Measurements from ENCODE around the gene LCN6.

The LCN6 gene

GRCh38 chr9:136733611-136734010, 14.7 kb downstream of the LCN6 start:
- no peaks in the 10 kb centered on the region for H3K27me3 ChIP-seq (ENCODE audit: control insufficient read depth, insufficient read depth, low read length)
- H3K4me3 ChIP-seq (ENCODE audit: low read length) = no peak overlapping the region
- no peaks in the 10 kb centered on the region for H3K9me3 ChIP-seq (ENCODE audit: control insufficient read depth, low read length)
- no peak overlapping the region for H3K9ac ChIP-seq (ENCODE audit: low read length)
- no peaks in the 10 kb centered on the region for H3K36me3 ChIP-seq (ENCODE audit: control insufficient read depth, insufficient read depth, low read length)
- peaks cover 5% of the 10 kb centered on the region for H3K4me1 ChIP-seq (ENCODE audit: control insufficient read depth, insufficient read depth, low read length)

- H3K9me3 ChIP-seq (ENCODE audit: control insufficient read depth, low read length) = no peaks in the 10 kb centered on the region
- peaks cover 5% of the 10 kb centered on the region for H3K4me1 ChIP-seq (ENCODE audit: control insufficient read depth, insufficient read depth, low read length)
- no peak overlapping the region for H3K9ac ChIP-seq (ENCODE audit: low read length)
- no peak overlapping the region for H3K4me3 ChIP-seq (ENCODE audit: low read length)
- no peaks in the 10 kb centered on the region for H3K36me3 ChIP-seq (ENCODE audit: control insufficient read depth, insufficient read depth, low read length)
- H3K27me3 ChIP-seq (ENCODE audit: control insufficient read depth, insufficient read depth, low read length) = no peaks in the 10 kb centered on the region
These were observed 15.7 kb downstream of the LCN6 start for GRCh38 chr9:136732444-136733178.

GRCh38 chr9:136729926-136730325, 18.4 kb downstream of the LCN6 start:
- H3K9ac ChIP-seq (ENCODE audit: low read length) = no peak overlapping the region
- H3K4me3 ChIP-seq (ENCODE audit: low read length) = no peak overlapping the region
- H3K27me3 ChIP-seq (ENCODE audit: control insufficient read depth, insufficient read depth, low read length) = no peaks in the 10 kb centered on the region
- peaks cover 28% of the 10 kb centered on the region for H3K4me1 ChIP-seq (ENCODE audit: control insufficient read depth, insufficient read depth, low read length)
- no peaks in the 10 kb centered on the region for H3K9me3 ChIP-seq (ENCODE audit: control insufficient read depth, low read length)
- H3K36me3 ChIP-seq (ENCODE audit: control insufficient read depth, insufficient read depth, low read length) = peaks cover 14% of the 10 kb centered on the region

- peaks cover 14% of the 10 kb centered on the region for H3K36me3 ChIP-seq (ENCODE audit: control insufficient read depth, insufficient read depth, low read length)
- no peak overlapping the region for H3K4me3 ChIP-seq (ENCODE audit: low read length)
- peak overlapping the region; percentile 61 for H3K9ac ChIP-seq (ENCODE audit: low read length)
- H3K4me1 ChIP-seq (ENCODE audit: control insufficient read depth, insufficient read depth, low read length) = peaks cover 28% of the 10 kb centered on the region
- no peaks in the 10 kb centered on the region for H3K9me3 ChIP-seq (ENCODE audit: control insufficient read depth, low read length)
- H3K27me3 ChIP-seq (ENCODE audit: control insufficient read depth, insufficient read depth, low read length) = no peaks in the 10 kb centered on the region
These were observed 19.2 kb downstream of the LCN6 start for GRCh38 chr9:136729144-136729543.

GRCh38 chr9:136728548-136729123, 19.7 kb downstream of the LCN6 start:
- no peaks in the 10 kb centered on the region for H3K9me3 ChIP-seq (ENCODE audit: control insufficient read depth, low read length)
- H3K4me3 ChIP-seq (ENCODE audit: low read length) = peak overlapping the region; percentile 60
- peaks cover 15% of the 10 kb centered on the region for H3K36me3 ChIP-seq (ENCODE audit: control insufficient read depth, insufficient read depth, low read length)
- peak overlapping the region; percentile 61 for H3K9ac ChIP-seq (ENCODE audit: low read length)
- H3K27me3 ChIP-seq (ENCODE audit: control insufficient read depth, insufficient read depth, low read length) = no peaks in the 10 kb centered on the region
- H3K4me1 ChIP-seq (ENCODE audit: control insufficient read depth, insufficient read depth, low read length) = peaks cover 28% of the 10 kb centered on the region

GRCh38 chr9:136728080-136728547, 20.2 kb downstream of the LCN6 start:
- H3K27me3 ChIP-seq (ENCODE audit: control insufficient read depth, insufficient read depth, low read length) = no peaks in the 10 kb centered on the region
- peaks cover 20% of the 10 kb centered on the region for H3K36me3 ChIP-seq (ENCODE audit: control insufficient read depth, insufficient read depth, low read length)
- H3K9me3 ChIP-seq (ENCODE audit: control insufficient read depth, low read length) = no peaks in the 10 kb centered on the region
- peaks cover 28% of the 10 kb centered on the region for H3K4me1 ChIP-seq (ENCODE audit: control insufficient read depth, insufficient read depth, low read length)
- H3K4me3 ChIP-seq (ENCODE audit: low read length) = peak overlapping the region; percentile 98
- H3K9ac ChIP-seq (ENCODE audit: low read length) = peak overlapping the region; percentile 89

GRCh38 chr9:136726631-136727191, 21.6 kb downstream of the LCN6 start:
- H3K36me3 ChIP-seq (ENCODE audit: control insufficient read depth, insufficient read depth, low read length) = peaks cover 25% of the 10 kb centered on the region
- no peaks in the 10 kb centered on the region for H3K27me3 ChIP-seq (ENCODE audit: control insufficient read depth, insufficient read depth, low read length)
- peak overlapping the region; percentile 89 for H3K9ac ChIP-seq (ENCODE audit: low read length)
- H3K4me3 ChIP-seq (ENCODE audit: low read length) = peak overlapping the region; percentile 98
- peaks cover 28% of the 10 kb centered on the region for H3K4me1 ChIP-seq (ENCODE audit: control insufficient read depth, insufficient read depth, low read length)
- no peaks in the 10 kb centered on the region for H3K9me3 ChIP-seq (ENCODE audit: control insufficient read depth, low read length)

GRCh38 chr9:136726118-136726517, 22.2 kb downstream of the LCN6 start:
- peak overlapping the region; percentile 89 for H3K9ac ChIP-seq (ENCODE audit: low read length)
- no peaks in the 10 kb centered on the region for H3K9me3 ChIP-seq (ENCODE audit: control insufficient read depth, low read length)
- H3K27me3 ChIP-seq (ENCODE audit: control insufficient read depth, insufficient read depth, low read length) = no peaks in the 10 kb centered on the region
- H3K36me3 ChIP-seq (ENCODE audit: control insufficient read depth, insufficient read depth, low read length) = peaks cover 25% of the 10 kb centered on the region
- H3K4me3 ChIP-seq (ENCODE audit: low read length) = peak overlapping the region; percentile 98
- peaks cover 31% of the 10 kb centered on the region for H3K4me1 ChIP-seq (ENCODE audit: control insufficient read depth, insufficient read depth, low read length)

- Histone ChIP-seq H3K27me3 (ENCODE audit: control insufficient read depth, insufficient read depth, low read length) (no peaks in the 10 kb centered on the region), H3K4me3 (ENCODE audit: low read length) (no peak overlapping the region), H3K36me3 (ENCODE audit: control insufficient read depth, insufficient read depth, low read length) (peaks cover 25% of the 10 kb centered on the region), H3K9ac (ENCODE audit: low read length) (peak overlapping the region; percentile 89), H3K9me3 (ENCODE audit: control insufficient read depth, low read length) (no peaks in the 10 kb centered on the region), H3K4me1 (ENCODE audit: control insufficient read depth, insufficient read depth, low read length) (peaks cover 35% of the 10 kb centered on the region)
These were observed 22.7 kb downstream of the LCN6 start for GRCh38 chr9:136725612-136726011.

- no peak overlapping the region for H3K4me3 ChIP-seq (ENCODE audit: low read length)
- peaks cover 43% of the 10 kb centered on the region for H3K4me1 ChIP-seq (ENCODE audit: control insufficient read depth, insufficient read depth, low read length)
- no peak overlapping the region for H3K9ac ChIP-seq (ENCODE audit: low read length)
- H3K27me3 ChIP-seq (ENCODE audit: control insufficient read depth, insufficient read depth, low read length) = no peaks in the 10 kb centered on the region
- H3K36me3 ChIP-seq (ENCODE audit: control insufficient read depth, insufficient read depth, low read length) = peaks cover 25% of the 10 kb centered on the region
- no peaks in the 10 kb centered on the region for H3K9me3 ChIP-seq (ENCODE audit: control insufficient read depth, low read length)
These were observed 23.6 kb downstream of the LCN6 start for GRCh38 chr9:136724772-136725171.

GRCh38 chr9:136723989-136724388, 24.3 kb downstream of the LCN6 start:
- peaks cover 45% of the 10 kb centered on the region for H3K4me1 ChIP-seq (ENCODE audit: control insufficient read depth, insufficient read depth, low read length)
- H3K9ac ChIP-seq (ENCODE audit: low read length) = no peak overlapping the region
- peaks cover 25% of the 10 kb centered on the region for H3K36me3 ChIP-seq (ENCODE audit: control insufficient read depth, insufficient read depth, low read length)
- no peaks in the 10 kb centered on the region for H3K9me3 ChIP-seq (ENCODE audit: control insufficient read depth, low read length)
- no peaks in the 10 kb centered on the region for H3K27me3 ChIP-seq (ENCODE audit: control insufficient read depth, insufficient read depth, low read length)
- no peak overlapping the region for H3K4me3 ChIP-seq (ENCODE audit: low read length)

- peaks cover 25% of the 10 kb centered on the region for H3K36me3 ChIP-seq (ENCODE audit: control insufficient read depth, insufficient read depth, low read length)
- no peak overlapping the region for H3K4me3 ChIP-seq (ENCODE audit: low read length)
- H3K9ac ChIP-seq (ENCODE audit: low read length) = no peak overlapping the region
- H3K27me3 ChIP-seq (ENCODE audit: control insufficient read depth, insufficient read depth, low read length) = no peaks in the 10 kb centered on the region
- H3K9me3 ChIP-seq (ENCODE audit: control insufficient read depth, low read length) = no peaks in the 10 kb centered on the region
- peaks cover 43% of the 10 kb centered on the region for H3K4me1 ChIP-seq (ENCODE audit: control insufficient read depth, insufficient read depth, low read length)
These were observed 24.9 kb downstream of the LCN6 start for GRCh38 chr9:136723362-136723976.

Data from mucosa of stomach (tissue), 1 donor.